BE2C (cell line): ENCODE results near the gene HABP4.

Experiments used
- DNase-seq: peaks from one replicate; pipeline ENCODE4 v3.0.0-alpha.2; 2020
- H3K27me3 ChIP-seq: fragments of 250-450 bp; sonication (Bioruptor Pico); 2 replicates; pipeline ENCODE4 v1.5.1; 2020; ENCODE audit warnings: mild to moderate bottlenecking
- H3K36me3 ChIP-seq: fragments of 250-450 bp; sonication (Bioruptor Pico); 2 replicates; pipeline ENCODE4 v1.5.1; 2020; ENCODE audit warnings: mild to moderate bottlenecking
- H3K4me1 ChIP-seq: fragments of 250-450 bp; sonication (Bioruptor Pico); 2 replicates; pipeline ENCODE4 v1.5.1; 2020
- H3K4me3 ChIP-seq: 2 replicates; pipeline ENCODE4 v1.5.1; 2011; ENCODE audit warnings: low read depth, low read length
- H3K9me3 ChIP-seq: fragments of 250-450 bp; sonication (Bioruptor Pico); 2 replicates; pipeline ENCODE4 v1.5.1; 2020
- CTCF ChIP-seq: IDR thresholded peaks from 2 replicates; pipeline ENCODE4 v1.5.1; 2012; ENCODE audit warnings: mild to moderate bottlenecking, low read depth, low read length

The HABP4 gene

DNA sequence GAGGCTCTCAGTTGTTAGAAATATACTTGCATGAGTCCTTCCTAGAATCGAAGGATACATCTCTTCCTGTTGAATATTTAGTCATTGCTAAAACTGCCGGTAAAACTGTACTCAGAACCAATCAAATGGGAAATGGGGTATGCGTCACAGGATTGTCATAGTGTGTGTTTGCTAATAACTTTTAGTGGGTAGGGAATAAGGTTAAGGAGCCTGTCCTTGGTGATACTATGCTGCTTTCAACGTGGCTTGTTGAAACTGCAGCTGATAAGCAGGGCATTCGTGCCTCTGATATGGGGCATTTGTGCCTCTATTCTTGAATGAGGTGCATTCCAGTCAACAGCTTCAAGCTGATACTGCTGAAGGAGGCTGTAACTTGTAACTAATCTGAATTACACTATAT lies 26.6 kb downstream of the HABP4 start:
- Histone ChIP-seq H3K9me3 (no peaks in the 10 kb centered on the region), H3K4me3 (no peak overlapping the region), H3K4me1 (no peaks in the 10 kb centered on the region), H3K27me3 (no peaks in the 10 kb centered on the region), H3K36me3 (no peaks in the 10 kb centered on the region; the same call in 1 of the 2 replicates)
- TF ChIP-seq CTCF = no peak
- no peak for DNase-seq

DNA sequence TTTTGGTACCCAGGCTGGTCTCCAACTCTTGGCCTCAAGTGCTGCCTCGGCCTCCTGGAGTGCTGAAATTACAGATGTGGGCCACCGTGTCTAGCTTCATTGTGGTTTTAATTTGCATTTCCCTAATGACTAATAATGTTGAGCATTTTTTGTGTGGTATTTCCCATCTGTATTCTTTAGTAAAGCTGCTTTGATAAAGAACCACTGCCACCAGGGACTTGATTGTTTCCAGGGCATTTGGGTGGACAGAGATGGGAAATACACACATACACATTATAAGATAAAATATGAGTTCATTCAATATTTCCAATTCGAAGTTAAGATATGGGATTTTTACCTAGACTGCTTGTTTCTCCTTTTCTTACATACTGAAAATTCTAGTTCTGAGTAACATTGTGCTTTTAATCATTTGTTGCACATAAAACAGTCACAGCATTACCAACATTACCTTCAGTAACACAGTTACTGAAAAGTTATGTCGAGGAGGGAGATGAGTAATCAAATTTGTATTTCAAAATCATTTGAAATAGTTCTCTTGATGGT lies 28.9 kb downstream of the HABP4 start:
- DNase-seq = no peak
- TF ChIP-seq CTCF = no peak
- Histone ChIP-seq H3K9me3 (no peaks in the 10 kb centered on the region), H3K4me1 (no peaks in the 10 kb centered on the region), H3K27me3 (no peaks in the 10 kb centered on the region), H3K4me3 (no peak overlapping the region), H3K36me3 (no peaks in the 10 kb centered on the region)

DNA sequence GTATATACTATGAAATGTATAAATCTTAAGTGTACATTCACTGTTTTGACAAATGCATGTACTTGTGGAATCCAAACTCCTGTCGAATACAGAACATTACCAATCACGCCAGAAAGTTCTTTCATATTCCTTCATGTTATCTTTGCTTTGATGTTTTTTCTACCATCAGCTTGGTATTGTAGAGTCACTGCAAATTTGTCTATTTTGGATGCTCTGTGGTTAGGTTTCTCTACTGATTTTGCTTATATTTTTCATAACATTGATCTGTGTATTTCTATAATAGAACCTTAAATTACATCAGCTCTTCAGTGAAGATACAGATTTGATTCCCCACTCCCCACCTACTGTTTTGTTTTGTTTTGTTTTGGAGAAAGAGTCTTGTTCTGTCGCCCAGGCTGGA lies 30.8 kb downstream of the HABP4 start:
- no peak for TF ChIP-seq CTCF
- H3K4me1 ChIP-seq = no peaks in the 10 kb centered on the region
- H3K4me3 ChIP-seq = no peak overlapping the region
- no peaks in the 10 kb centered on the region for H3K36me3 ChIP-seq
- H3K9me3 ChIP-seq = no peaks in the 10 kb centered on the region
- DNase-seq = no peak
- no peaks in the 10 kb centered on the region for H3K27me3 ChIP-seq

GRCh38 chr9:96482476-96482875 lies 32.5 kb downstream of the HABP4 start:
- TF ChIP-seq CTCF = no peak
- no peak for DNase-seq
- no peak overlapping the region for H3K4me3 ChIP-seq

GRCh38 chr9:96483197-96483596 lies 33.2 kb downstream of the HABP4 start:
- TF ChIP-seq CTCF = no peak
- Histone ChIP-seq H3K9me3 (no peaks in the 10 kb centered on the region), H3K27me3 (no peaks in the 10 kb centered on the region), H3K4me1 (peaks cover 6% of the 10 kb centered on the region; the same call in 1 of the 2 replicates), H3K36me3 (peaks cover under 1% of the 10 kb centered on the region; the same call in 1 of the 2 replicates), H3K4me3 (no peak overlapping the region)
- no peak for DNase-seq

More at GRCh38 chr9:96482476-96482875, 32.5 kb downstream of the HABP4 start:
- Histone ChIP-seq H3K9me3 (no peaks in the 10 kb centered on the region), H3K4me1 (peaks cover 6% of the 10 kb centered on the region; the same call in 1 of the 2 replicates), H3K36me3 (no peaks in the 10 kb centered on the region; the same call in 1 of the 2 replicates), H3K27me3 (no peaks in the 10 kb centered on the region)

DNA sequence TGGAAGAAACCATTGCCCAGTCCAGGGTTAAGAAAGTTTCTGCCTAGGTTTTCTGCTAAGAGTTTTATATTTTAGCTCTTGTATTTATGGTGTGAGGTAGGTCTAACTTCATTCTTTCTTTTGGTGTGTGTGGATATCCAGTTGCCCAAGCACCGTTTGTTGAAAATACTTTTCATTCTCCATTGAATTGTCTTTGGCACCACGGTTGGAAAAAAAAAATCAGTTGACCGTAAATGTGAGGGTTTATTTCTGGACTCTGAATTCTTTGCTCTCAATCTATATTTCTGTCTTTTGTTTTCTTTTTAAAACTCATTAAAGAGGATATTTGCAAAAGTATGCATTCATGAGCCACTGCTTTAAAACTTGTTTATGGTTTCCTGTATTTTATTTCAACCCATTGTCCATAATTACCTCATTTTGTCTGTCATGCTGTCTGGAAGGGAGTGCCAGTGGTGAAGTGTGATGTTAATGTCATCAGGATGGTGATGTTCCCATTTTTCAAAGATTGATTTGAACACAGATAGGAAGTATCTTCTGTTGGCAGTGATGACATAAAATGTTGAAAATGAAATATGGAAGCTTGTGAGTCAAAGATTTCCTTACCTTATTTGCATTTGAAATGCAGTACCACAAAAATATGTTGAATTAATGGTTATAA lies 33.9 kb downstream of the HABP4 start:
- peaks cover 6% of the 10 kb centered on the region; the same call in 1 of the 2 replicates for H3K4me1 ChIP-seq
- H3K36me3 ChIP-seq = peaks cover 4% of the 10 kb centered on the region; the same call in 1 of the 2 replicates
- no peak overlapping the region for H3K4me3 ChIP-seq
- no peaks in the 10 kb centered on the region for H3K9me3 ChIP-seq
- no peaks in the 10 kb centered on the region for H3K27me3 ChIP-seq
- no peak for DNase-seq
- no peak for TF ChIP-seq CTCF
